Stomach (tissue), 4 donors: ENCODE data around the gene LGALS3BP.

Experiments used
- CTCF ChIP-seq, 7 experiments: fragments of 450-650 bp in 4 of 7; fragments of 200-600 bp in 3 of 7; sonication (generic) in 3 of 7; IDR thresholded peaks; one replicate each; pipeline ENCODE4 v1.5.1; 2016 to 2019; ENCODE audit warnings: antibody characterized with exemption in 7 of 7, control low read depth in 2 of 7, mild to moderate bottlenecking in 1 of 7
- POLR2A ChIP-seq, 4 donors: fragments of 450-650 bp; IDR thresholded peaks; one replicate each; pipeline ENCODE4 v1.6.1; 2016; ENCODE audit warnings: antibody characterized with exemption in 4 of 4, control low read depth in 2 of 4, mild to moderate bottlenecking in 1 of 4, moderate library complexity in 1 of 4
- POLR2AphosphoS5 ChIP-seq, 3 donors: sonication (generic); formaldehyde crosslinking; IDR thresholded peaks; one replicate each; pipeline ENCODE4 v1.6.1; 2016; ENCODE audit warnings: antibody characterized with exemption in 3 of 3

GRCh38 chr17:78935419-78936323, 44.1 kb downstream of the LGALS3BP start:
- TF ChIP-seq CTCF (IDR thresholded peaks at IDR 0.05) (no peak), POLR2A (IDR thresholded peaks at IDR 0.05) (no peak), POLR2AphosphoS5 (IDR thresholded peaks at IDR 0.05) (peak; percentile 53 to 73 (median 61))
